Neuronal stem cell (in vitro differentiated cells): ENCODE results near the gene VMP1.
A peak's percentile ranks its signal among the peaks of the same experiment; 100 is the strongest.
"Not testable (repeated sequence)": the region's sequence is repeated elsewhere in the genome, so short reads cannot be mapped to it uniquely, and the experiment has no call there.

Experiments
- DNase-seq: peaks from one replicate; pipeline ENCODE4 v3.0.0-alpha.2; 2013; ENCODE audit warnings: low spot score
- H2AFZ ChIP-seq: one replicate; pipeline ENCODE4 v1.6.1; 2013; ENCODE audit warnings: mild to moderate bottlenecking, low read length, inconsistent platforms
- H2AK5ac ChIP-seq: 2 replicates; pipeline ENCODE4 v1.6.1; 2013; ENCODE audit warnings: low read depth, mild to moderate bottlenecking, inconsistent platforms, low read length, moderate library complexity, mixed read lengths
- H2BK120ac ChIP-seq: 2 replicates; pipeline ENCODE4 v1.6.1; 2013; ENCODE audit warnings: low read depth, mild to moderate bottlenecking, inconsistent platforms, low read length, moderate library complexity, mixed read lengths
- H2BK12ac ChIP-seq: one replicate; pipeline ENCODE4 v1.6.1; 2013; ENCODE audit warnings: low read length, inconsistent platforms
- H2BK15ac ChIP-seq: 2 replicates; pipeline ENCODE4 v1.6.1; 2013; ENCODE audit warnings: mild to moderate bottlenecking, low read length, inconsistent platforms, mixed read lengths
- H2BK5ac ChIP-seq: one replicate; pipeline ENCODE4 v1.6.1; 2013; ENCODE audit warnings: inconsistent platforms, mild to moderate bottlenecking, low read length, moderate library complexity
- H3K14ac ChIP-seq: one replicate; pipeline ENCODE4 v1.6.1; 2013; ENCODE audit warnings: low read length, inconsistent platforms
- H3K18ac ChIP-seq: 2 replicates; pipeline ENCODE4 v1.6.1; 2013; ENCODE audit warnings: low read length, inconsistent platforms
- H3K23ac ChIP-seq: 2 replicates; pipeline ENCODE4 v1.6.1; 2013; ENCODE audit warnings: low read depth, mild to moderate bottlenecking, mixed read lengths, low read length, inconsistent platforms; ENCODE audit not compliant: poor library complexity
- H3K27ac ChIP-seq: replicated peaks from 3 replicates; pipeline ENCODE4 v1.5.1; 2013; ENCODE audit warnings: low read length, inconsistent platforms
- H3K27me3 ChIP-seq, 3 experiments: 2 replicates each; pipeline ENCODE4 v1.6.1; 2013; ENCODE audit warnings: low read length in 3 of 3, mild to moderate bottlenecking in 2 of 3, inconsistent platforms in 1 of 3, low read depth in 1 of 3, mixed read lengths in 1 of 3, moderate library complexity in 1 of 3; ENCODE audit not compliant: control insufficient read depth in 3 of 3, insufficient read depth in 3 of 3
- H3K36me3 ChIP-seq, 2 donors: replicated peaks in 1 of 2; 2 replicates each; pipeline ENCODE4 v1.6.1; 2013; ENCODE audit warnings: low read length in 2 of 2; ENCODE audit not compliant: control insufficient read depth in 2 of 2, insufficient read depth in 2 of 2
- H3K4ac ChIP-seq: 2 replicates; pipeline ENCODE4 v1.6.1; 2013; ENCODE audit warnings: inconsistent platforms, mild to moderate bottlenecking, low read length, moderate library complexity
- H3K4me1 ChIP-seq, 2 donors: 1 replicate in 1 of 2; 2 replicates in 1 of 2; pipeline ENCODE4 v1.6.1; 2013; ENCODE audit warnings: low read length in 2 of 2, low read depth in 1 of 2; ENCODE audit not compliant: control insufficient read depth in 2 of 2, insufficient read depth in 1 of 2
- H3K4me2 ChIP-seq: one replicate; pipeline ENCODE4 v1.6.1; 2013; ENCODE audit warnings: mild to moderate bottlenecking, low read length, inconsistent platforms; ENCODE audit not compliant: insufficient read depth, poor library complexity, severe bottlenecking
- H3K4me3 ChIP-seq, 2 donors: 2 replicates each; pipeline ENCODE4 v1.5.1; 2013; ENCODE audit warnings: low read length in 2 of 2, mild to moderate bottlenecking in 2 of 2, inconsistent platforms in 1 of 2, moderate library complexity in 1 of 2
- H3K79me1 ChIP-seq: one replicate; pipeline ENCODE4 v1.6.1; 2013; ENCODE audit warnings: low read depth, mild to moderate bottlenecking, inconsistent platforms, low read length, moderate library complexity
- H3K9ac ChIP-seq: one replicate; pipeline ENCODE4 v1.6.1; 2013; ENCODE audit warnings: mild to moderate bottlenecking, low read depth, low read length, inconsistent platforms; ENCODE audit not compliant: poor library complexity
- H3K9me3 ChIP-seq, 2 donors: replicated peaks in 1 of 2; 2 replicates each; pipeline versions ENCODE3 to v1.6.1; 2013; ENCODE audit warnings: low read length in 2 of 2, mild to moderate bottlenecking in 2 of 2, inconsistent platforms in 1 of 2, low read depth in 1 of 2, mixed read lengths in 1 of 2, moderate library complexity in 1 of 2; ENCODE audit not compliant: control insufficient read depth in 2 of 2, insufficient read depth in 1 of 2
- H4K8ac ChIP-seq: one replicate; pipeline ENCODE4 v1.6.1; 2013; ENCODE audit warnings: low read depth, mild to moderate bottlenecking, inconsistent platforms, low read length, moderate library complexity
- H4K91ac ChIP-seq: one replicate; pipeline ENCODE4 v1.6.1; 2013; ENCODE audit warnings: low read length, low read depth, mild to moderate bottlenecking, inconsistent platforms; ENCODE audit not compliant: poor library complexity
- WGBS, 2 donors: extraction: QIAGEN DNeasy Blood & Tissue Kit; methylation state at CpG; one replicate each; pipeline ENCODE4 v1.1.7; 2013; ENCODE audit warnings: missing lambda C conversion rate in 2 of 2, mixed read lengths in 1 of 2; ENCODE audit not compliant: insufficient read length in 2 of 2, insufficient replicate concordance in 1 of 2; ENCODE audit errors: extremely low coverage in 2 of 2; 5-methylcytosine and 5-hydroxymethylcytosine counted together

Gene VMP1

GRCh38 chr17:59780548-59780947, 73.1 kb downstream of the VMP1 start:
- not testable (repeated sequence) for H2BK5ac ChIP-seq, H3K18ac ChIP-seq, H4K91ac ChIP-seq, H2AK5ac ChIP-seq, H2BK120ac ChIP-seq, H4K8ac ChIP-seq, DNase-seq, H3K4ac ChIP-seq, H3K4me3 ChIP-seq, H3K79me1 ChIP-seq, H2BK12ac ChIP-seq, H3K9ac ChIP-seq, H2BK15ac ChIP-seq, H3K27me3 ChIP-seq, H3K23ac ChIP-seq, H2AFZ ChIP-seq, H3K4me2 ChIP-seq, H3K14ac ChIP-seq, H3K27ac ChIP-seq
- H3K9me3 ChIP-seq = peaks cover 0 to 14% of the 10 kb centered on the region in 2 donors
- peaks cover 3 to 27% of the 10 kb centered on the region in 2 donors for H3K36me3 ChIP-seq
- no CpG with 5 or more reads among the region's 6 CpGs for WGBS, 2 donors
- H3K4me1 ChIP-seq = peaks cover 2 to 28% of the 10 kb centered on the region in 2 donors

- DNase-seq = no peak
- Histone ChIP-seq H3K4me1 (peaks cover 2 to 46% of the 10 kb centered on the region in 2 donors), H3K18ac (no peak overlapping the region), H3K27me3 (no peaks in the 10 kb centered on the region), H4K91ac (no peak overlapping the region), H3K79me1 (no peaks in the 10 kb centered on the region), H2BK12ac (no peak overlapping the region), H3K9ac (no peak overlapping the region), H3K23ac (no peak overlapping the region), H4K8ac (no peak overlapping the region), H2AFZ (peak overlapping the region; percentile 18), H3K36me3 (peaks cover 0 to 7% of the 10 kb centered on the region in 2 donors), H3K4me3 (no peak overlapping the region), H2AK5ac (no peak overlapping the region), H2BK120ac (no peak overlapping the region), H2BK15ac (no peak overlapping the region), H3K27ac (no peak overlapping the region), H3K9me3 (peaks cover 0 to 3% of the 10 kb centered on the region in 2 donors), H3K4ac (no peak overlapping the region), H2BK5ac (no peak overlapping the region), H3K14ac (no peak overlapping the region), H3K4me2 (no peak overlapping the region)
- WGBS, 2 donors = no CpG with 5 or more reads among the region's 5 CpGs
These were observed 76.0 kb downstream of the VMP1 start for GRCh38 chr17:59783221-59784047.

- no peaks in the 10 kb centered on the region for H3K27me3 ChIP-seq
- no peak overlapping the region for H3K9ac ChIP-seq
These were observed 77.8 kb downstream of the VMP1 start for GRCh38 chr17:59785091-59785799.

GRCh38 chr17:59786213-59786535, 78.7 kb downstream of the VMP1 start:
- peak overlapping the region in 1 of 2 donors; percentile 15 for H3K4me3 ChIP-seq
- H3K4me2 ChIP-seq = no peak overlapping the region
- H2AFZ ChIP-seq = no peak overlapping the region
- no peaks in the 10 kb centered on the region for H3K79me1 ChIP-seq
- no peak overlapping the region for H2AK5ac ChIP-seq
- H3K4me1 ChIP-seq = peaks cover 2 to 46% of the 10 kb centered on the region in 2 donors
- no CpG with 5 or more reads among the region's 2 CpGs for WGBS, 2 donors
- H3K4ac ChIP-seq = no peak overlapping the region
- H2BK15ac ChIP-seq = no peak overlapping the region
- no peak overlapping the region for H3K23ac ChIP-seq
- no peaks in the 10 kb centered on the region for H3K27me3 ChIP-seq
- DNase-seq = no peak
- H4K91ac ChIP-seq = no peak overlapping the region
- H3K9me3 ChIP-seq = peaks cover 0 to 3% of the 10 kb centered on the region in 2 donors
- no peak overlapping the region for H3K9ac ChIP-seq
- no peak overlapping the region for H4K8ac ChIP-seq
- H2BK120ac ChIP-seq = no peak overlapping the region
- no peak overlapping the region for H3K14ac ChIP-seq
- no peak overlapping the region for H3K18ac ChIP-seq
- H2BK12ac ChIP-seq = no peak overlapping the region
- H2BK5ac ChIP-seq = no peak overlapping the region
- H3K27ac ChIP-seq = no peak overlapping the region
- no peaks in the 10 kb centered on the region for H3K36me3 ChIP-seq

More at GRCh38 chr17:59785091-59785799, 77.8 kb downstream of the VMP1 start:
- no peak for DNase-seq
- Histone ChIP-seq H3K14ac (no peak overlapping the region), H4K91ac (no peak overlapping the region), H3K4ac (no peak overlapping the region), H2AK5ac (no peak overlapping the region), H2AFZ (no peak overlapping the region), H3K23ac (no peak overlapping the region), H3K4me3 (no peak overlapping the region), H3K4me2 (no peak overlapping the region), H3K18ac (no peak overlapping the region), H3K27ac (no peak overlapping the region), H3K4me1 (peaks cover 2 to 46% of the 10 kb centered on the region in 2 donors), H3K9me3 (peaks cover 0 to 3% of the 10 kb centered on the region in 2 donors), H2BK15ac (no peak overlapping the region), H3K36me3 (no peaks in the 10 kb centered on the region), H2BK5ac (no peak overlapping the region), H3K79me1 (no peaks in the 10 kb centered on the region), H2BK12ac (no peak overlapping the region), H2BK120ac (no peak overlapping the region), H4K8ac (no peak overlapping the region)
- no CpG with 5 or more reads among the region's 8 CpGs for WGBS, 2 donors
